ENCODE measurements around the gene ULK1. TPM values are rescaled to one million over a fixed set of nuclear protein-coding genes. Genes with fewer than 3 reads are reported as not detected.
"Not testable (repeated sequence)": the region's sequence is repeated elsewhere in the genome, so short reads cannot be mapped to it uniquely, and the experiment has no call there.

ULK1 gene
- total RNA-seq, 1 donor from 2014 or later, result 21.3 TPM

GRCh38 chr12:131960590-131961325 is 66.3 kb downstream of the ULK1 start:
- intact Hi-C loops (cut with micrococcal nuclease), result not testable (repeated sequence)

- intact Hi-C loops (cut with micrococcal nuclease), result not testable (repeated sequence)
Measured at GRCh38 chr12:131961328-131961727, 66.9 kb downstream of the ULK1 start.

- intact Hi-C loops (cut with micrococcal nuclease), result no loop called here
Measured at GRCh38 chr12:131962069-131962468, 67.6 kb downstream of the ULK1 start.

GRCh38 chr12:131963381-131963780 is 69.0 kb downstream of the ULK1 start:
- intact Hi-C loops (cut with micrococcal nuclease), result no loop called here

GRCh38 chr12:131965073-131965472 is 70.7 kb downstream of the ULK1 start:
- intact Hi-C loops (cut with micrococcal nuclease), result no loop called here

GRCh38 chr12:131971226-131971625 is 76.8 kb downstream of the ULK1 start:
- intact Hi-C loops (cut with micrococcal nuclease), result no loop called here

Other genes starting within 250 kb of the ULK1 start
- gene SFSWAP, start 183.5 kb upstream of the ULK1 start, total RNA-seq, result 58.1 and 59.2 TPM in 2 replicates
- 0.23 TPM in 1 of 2 replicates, not detected in the other for gene MMP17, start 66.2 kb upstream of the ULK1 start, total RNA-seq
- gene PUS1, start 34.7 kb downstream of the ULK1 start, total RNA-seq, result 68.3 and 69.5 TPM in 2 replicates
- 56.4 and 58.6 TPM in 2 replicates for gene EP400, start 55.3 kb downstream of the ULK1 start, total RNA-seq
- 35.0 and 35.2 TPM in 2 replicates for gene DDX51, start 249.7 kb downstream of the ULK1 start, total RNA-seq
- 32.5 and 33.5 TPM in 2 replicates for gene NOC4L, start 249.8 kb downstream of the ULK1 start, total RNA-seq